HEK293 (cell line): ENCODE data around the gene ANKH.

ENCODE experiments used
- GLIS1 ChIP-seq: fragments of 450-650 bp; formaldehyde crosslinking; IDR thresholded peaks from 2 replicates; pipeline ENCODE4 v1.5.1; 2016; ENCODE audit warnings: missing biosample characterization, missing genetic modification characterization
- GLIS2 ChIP-seq: fragments of 450-650 bp; formaldehyde crosslinking; IDR thresholded peaks from 2 replicates; pipeline ENCODE4 v1.5.1; 2016; ENCODE audit warnings: missing biosample characterization, missing genetic modification characterization
- SCRT2 ChIP-seq: fragments of 450-650 bp; formaldehyde crosslinking; IDR thresholded peaks from 2 replicates; pipeline ENCODE4 v1.5.1; 2016; ENCODE audit warnings: missing biosample characterization, missing genetic modification characterization
- YY1 ChIP-seq: fragments of 450-650 bp; formaldehyde crosslinking; IDR thresholded peaks from 2 replicates; pipeline ENCODE4 v1.5.1; 2018; ENCODE audit warnings: missing biosample characterization, missing genetic modification characterization
- ZNF350 ChIP-seq: fragments of 450-650 bp; formaldehyde crosslinking; IDR thresholded peaks from 2 replicates; pipeline ENCODE4 v1.5.0; 2017; ENCODE audit warnings: missing biosample characterization, mild to moderate bottlenecking, missing genetic modification characterization
- ZNF37A ChIP-seq: fragments of 450-650 bp; IDR thresholded peaks from 2 replicates; pipeline ENCODE4 v1.5.1; 2018; ENCODE audit warnings: missing biosample characterization, missing genetic modification characterization
- ZNF513 ChIP-seq: fragments of 450-650 bp; IDR thresholded peaks from 2 replicates; pipeline ENCODE4 v1.5.1; 2018; ENCODE audit warnings: missing biosample characterization, missing genetic modification characterization
- ZNF571 ChIP-seq: fragments of 450-650 bp; formaldehyde crosslinking; IDR thresholded peaks from 2 replicates; pipeline ENCODE4 v1.5.0; 2017; ENCODE audit warnings: missing biosample characterization, missing genetic modification characterization
- ZNF600 ChIP-seq: fragments of 450-650 bp; formaldehyde crosslinking; IDR thresholded peaks from 2 replicates; pipeline ENCODE4 v1.5.1; 2016; ENCODE audit warnings: missing biosample characterization, missing genetic modification characterization
- ZNF670 ChIP-seq: fragments of 450-650 bp; formaldehyde crosslinking; IDR thresholded peaks from 2 replicates; pipeline ENCODE4 v1.5.1; 2016; ENCODE audit warnings: missing biosample characterization, missing genetic modification characterization, low read depth
- ZNF777 ChIP-seq: fragments of 450-650 bp; formaldehyde crosslinking; IDR thresholded peaks from 2 replicates; pipeline ENCODE4 v1.5.1; 2017; ENCODE audit warnings: missing biosample characterization, missing genetic modification characterization, borderline replicate concordance
- TF ChIP-seq, protein P1 (sequence below): fragments of 450-650 bp; formaldehyde crosslinking; IDR thresholded peaks from 2 replicates; pipeline ENCODE4 v1.5.1; 2016; ENCODE audit warnings: missing biosample characterization, missing genetic modification characterization
- TF ChIP-seq, protein P2 (sequence below): fragments of 450-650 bp; formaldehyde crosslinking; IDR thresholded peaks from 2 replicates; pipeline ENCODE4 v1.5.1; 2016; ENCODE audit warnings: missing biosample characterization, missing genetic modification characterization

DNA sequence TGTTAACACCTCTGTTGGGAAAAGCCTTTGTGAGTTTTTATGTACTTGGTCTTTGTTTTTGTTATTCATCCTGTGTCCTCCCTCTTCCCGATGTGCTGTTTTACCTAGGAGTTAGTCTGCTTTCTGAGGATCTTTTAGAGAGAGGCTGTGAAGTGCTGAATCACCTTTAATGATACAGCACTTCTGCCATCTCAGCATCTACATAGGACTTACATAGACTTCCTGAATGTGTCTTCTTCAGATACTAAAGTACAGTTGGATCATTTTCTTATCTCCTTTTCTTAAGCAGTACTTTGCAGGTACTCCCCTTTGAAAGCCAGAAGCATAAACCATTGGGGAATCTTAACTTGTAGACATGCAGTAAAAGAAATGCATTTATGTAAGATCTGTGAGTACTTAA is 175.5 kb downstream of the ANKH start:
- TF ChIP-seq GLIS1 (tag by site-specific recombination) (no peak), ZNF777 (tag by site-specific recombination) (no peak), ZNF600 (tag by site-specific recombination) (no peak), SCRT2 (tag by site-specific recombination) (no peak), ZNF571 (tag by site-specific recombination) (no peak), ZNF37A (no peak), ZNF513 (tag by site-specific recombination) (no peak), YY1 (no peak), GLIS2 (tag by site-specific recombination) (no peak), ZNF670 (tag by site-specific recombination) (no peak), ZNF350 (tag by site-specific recombination) (no peak)
- TF ChIP-seq, protein P1, sequence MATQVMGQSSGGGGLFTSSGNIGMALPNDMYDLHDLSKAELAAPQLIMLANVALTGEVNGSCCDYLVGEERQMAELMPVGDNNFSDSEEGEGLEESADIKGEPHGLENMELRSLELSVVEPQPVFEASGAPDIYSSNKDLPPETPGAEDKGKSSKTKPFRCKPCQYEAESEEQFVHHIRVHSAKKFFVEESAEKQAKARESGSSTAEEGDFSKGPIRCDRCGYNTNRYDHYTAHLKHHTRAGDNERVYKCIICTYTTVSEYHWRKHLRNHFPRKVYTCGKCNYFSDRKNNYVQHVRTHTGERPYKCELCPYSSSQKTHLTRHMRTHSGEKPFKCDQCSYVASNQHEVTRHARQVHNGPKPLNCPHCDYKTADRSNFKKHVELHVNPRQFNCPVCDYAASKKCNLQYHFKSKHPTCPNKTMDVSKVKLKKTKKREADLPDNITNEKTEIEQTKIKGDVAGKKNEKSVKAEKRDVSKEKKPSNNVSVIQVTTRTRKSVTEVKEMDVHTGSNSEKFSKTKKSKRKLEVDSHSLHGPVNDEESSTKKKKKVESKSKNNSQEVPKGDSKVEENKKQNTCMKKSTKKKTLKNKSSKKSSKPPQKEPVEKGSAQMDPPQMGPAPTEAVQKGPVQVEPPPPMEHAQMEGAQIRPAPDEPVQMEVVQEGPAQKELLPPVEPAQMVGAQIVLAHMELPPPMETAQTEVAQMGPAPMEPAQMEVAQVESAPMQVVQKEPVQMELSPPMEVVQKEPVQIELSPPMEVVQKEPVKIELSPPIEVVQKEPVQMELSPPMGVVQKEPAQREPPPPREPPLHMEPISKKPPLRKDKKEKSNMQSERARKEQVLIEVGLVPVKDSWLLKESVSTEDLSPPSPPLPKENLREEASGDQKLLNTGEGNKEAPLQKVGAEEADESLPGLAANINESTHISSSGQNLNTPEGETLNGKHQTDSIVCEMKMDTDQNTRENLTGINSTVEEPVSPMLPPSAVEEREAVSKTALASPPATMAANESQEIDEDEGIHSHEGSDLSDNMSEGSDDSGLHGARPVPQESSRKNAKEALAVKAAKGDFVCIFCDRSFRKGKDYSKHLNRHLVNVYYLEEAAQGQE (tag by site-specific recombination), result no peak
- TF ChIP-seq, protein P2, sequence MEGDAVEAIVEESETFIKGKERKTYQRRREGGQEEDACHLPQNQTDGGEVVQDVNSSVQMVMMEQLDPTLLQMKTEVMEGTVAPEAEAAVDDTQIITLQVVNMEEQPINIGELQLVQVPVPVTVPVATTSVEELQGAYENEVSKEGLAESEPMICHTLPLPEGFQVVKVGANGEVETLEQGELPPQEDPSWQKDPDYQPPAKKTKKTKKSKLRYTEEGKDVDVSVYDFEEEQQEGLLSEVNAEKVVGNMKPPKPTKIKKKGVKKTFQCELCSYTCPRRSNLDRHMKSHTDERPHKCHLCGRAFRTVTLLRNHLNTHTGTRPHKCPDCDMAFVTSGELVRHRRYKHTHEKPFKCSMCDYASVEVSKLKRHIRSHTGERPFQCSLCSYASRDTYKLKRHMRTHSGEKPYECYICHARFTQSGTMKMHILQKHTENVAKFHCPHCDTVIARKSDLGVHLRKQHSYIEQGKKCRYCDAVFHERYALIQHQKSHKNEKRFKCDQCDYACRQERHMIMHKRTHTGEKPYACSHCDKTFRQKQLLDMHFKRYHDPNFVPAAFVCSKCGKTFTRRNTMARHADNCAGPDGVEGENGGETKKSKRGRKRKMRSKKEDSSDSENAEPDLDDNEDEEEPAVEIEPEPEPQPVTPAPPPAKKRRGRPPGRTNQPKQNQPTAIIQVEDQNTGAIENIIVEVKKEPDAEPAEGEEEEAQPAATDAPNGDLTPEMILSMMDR, result no peak
